B cell (primary cell): ENCODE results near the gene BHLHE40. TPM values are rescaled to one million over a fixed set of nuclear protein-coding genes. Genes with fewer than 3 reads are reported as not detected.

Experiments used
- ATAC-seq: fragments of 200-7000 bp; cut with Tn5 transposase; one replicate; pipeline ENCODE4 v1.10.0; 2021; ENCODE audit warnings: low read depth, mild to moderate bottlenecking, moderate number of reproducible peaks, moderate library complexity
- CTCF ChIA-PET: fragments of 350-600 bp; sonication (Branson Sonifier 250); formaldehyde crosslinking; loops from one replicate; lab custom pipeline; 2021; ENCODE audit warnings: antibody characterized with exemption, inconsistent platforms; lab: Charles Lee
- POLR2A ChIA-PET: fragments of 350-600 bp; sonication (Branson Sonifier 250); formaldehyde crosslinking; loops from one replicate; lab custom pipeline; 2021; ENCODE audit warnings: antibody characterized with exemption; lab: Charles Lee
- DNase-seq: peaks from one replicate; pipeline ENCODE4 v3.0.0; 2013
- H2AFZ ChIP-seq: 2 replicates; pipeline ENCODE4 v1.6.1; 2012; ENCODE audit warnings: mild to moderate bottlenecking, low read depth, low read length; ENCODE audit not compliant: insufficient read depth, poor library complexity, severe bottlenecking
- H3K27ac ChIP-seq, 2 donors: 1 replicate in 1 of 2; 2 replicates in 1 of 2; pipeline ENCODE4 v1.5.1; 2012 to 2013; ENCODE audit warnings: low read length in 2 of 2, mild to moderate bottlenecking in 2 of 2, moderate library complexity in 1 of 2
- H3K27me3 ChIP-seq, 4 experiments: fragments of 200-600 bp in 1 of 4; sonication (generic) in 1 of 4; replicated peaks in 1 of 4; 1 replicate in 2 of 4; 2 replicates in 2 of 4; pipeline versions ENCODE4 v1.6.1 to v1.7.0; 2013 to 2016; ENCODE audit warnings: low read length in 3 of 4, mild to moderate bottlenecking in 2 of 4, mixed read lengths in 1 of 4, moderate library complexity in 1 of 4; ENCODE audit not compliant: insufficient read depth in 4 of 4, control insufficient read depth in 3 of 4; ENCODE audit errors: control extremely low read depth in 1 of 4
- H3K36me3 ChIP-seq, 2 experiments: replicated peaks in 1 of 2; 1 replicate in 1 of 2; 2 replicates in 1 of 2; pipeline versions ENCODE4 v1.6.1 to v1.7.1; 2013; ENCODE audit warnings: low read length in 1 of 2; ENCODE audit not compliant: insufficient read depth in 2 of 2, control insufficient read depth in 1 of 2; ENCODE audit errors: control extremely low read depth in 1 of 2, extremely low read depth in 1 of 2
- H3K4me1 ChIP-seq, 2 donors: fragments of 200-600 bp in 1 of 2; sonication (generic) in 1 of 2; 1 replicate in 1 of 2; 2 replicates in 1 of 2; pipeline versions ENCODE4 v1.5.1 to v1.6.1; 2013 to 2017; ENCODE audit warnings: low read length in 2 of 2; ENCODE audit not compliant: control insufficient read depth in 2 of 2, insufficient read depth in 2 of 2
- H3K4me2 ChIP-seq: replicated peaks from 2 replicates; pipeline ENCODE3; 2012; ENCODE audit warnings: mild to moderate bottlenecking, low read depth, low read length; ENCODE audit not compliant: poor library complexity, severe bottlenecking
- H3K4me3 ChIP-seq, 5 experiments: fragments of 200-600 bp in 1 of 5; sonication (generic) in 1 of 5; 1 replicate in 3 of 5; 2 replicates in 2 of 5; pipeline versions ENCODE4 v1.5.1 to v1.7.0; 2011 to 2016; ENCODE audit warnings: low read length in 4 of 5, mild to moderate bottlenecking in 4 of 5, low read depth in 2 of 5, control low read depth in 1 of 5, moderate library complexity in 1 of 5; ENCODE audit not compliant: insufficient read depth in 1 of 5; ENCODE audit errors: control extremely low read depth in 1 of 5, extremely low read depth in 1 of 5
- H3K79me2 ChIP-seq: fragments of 200-600 bp; sonication (generic); one replicate; pipeline ENCODE4 v1.6.0; 2016; ENCODE audit warnings: low read length; ENCODE audit not compliant: control insufficient read depth, insufficient read depth
- H3K9ac ChIP-seq: fragments of 200-600 bp; sonication (generic); 2 replicates; pipeline ENCODE4 v1.6.1; 2017; ENCODE audit warnings: mild to moderate bottlenecking, low read length, moderate library complexity
- H3K9me3 ChIP-seq, 3 donors: one replicate each; pipeline versions ENCODE4 v1.6.1 to v1.7.1; 2013; ENCODE audit warnings: low read length in 2 of 3; ENCODE audit not compliant: control insufficient read depth in 2 of 3, insufficient read depth in 1 of 3; ENCODE audit errors: control extremely low read depth in 1 of 3
- H4K20me1 ChIP-seq: 2 replicates; pipeline ENCODE4 v1.6.0; 2012; ENCODE audit warnings: mild to moderate bottlenecking, low read length; ENCODE audit not compliant: insufficient read depth, control insufficient read depth, poor library complexity, severe bottlenecking
- H3K27ac Mint-ChIP-seq: one replicate; pipeline ENCODE4 v1.8.0; 2021; ENCODE audit warnings: mixed read lengths
- H3K27me3 Mint-ChIP-seq: one replicate; pipeline ENCODE4 v1.8.0; 2021; ENCODE audit warnings: mixed read lengths
- H3K4me1 Mint-ChIP-seq: one replicate; pipeline ENCODE4 v1.8.0; 2021; ENCODE audit warnings: mixed read lengths
- H3K4me3 Mint-ChIP-seq: one replicate; pipeline ENCODE4 v1.8.0; 2021; ENCODE audit warnings: mixed read lengths
- H3K9me3 Mint-ChIP-seq: one replicate; pipeline ENCODE4 v1.8.0; 2022; ENCODE audit warnings: mixed read lengths; ENCODE audit not compliant: insufficient read depth
- EZH2 ChIP-seq: IDR thresholded peaks from 2 replicates; pipeline ENCODE4 v1.6.1; 2012; ENCODE audit warnings: borderline replicate concordance, low read depth, mild to moderate bottlenecking, moderate library complexity, low read length; ENCODE audit not compliant: insufficient read depth, poor library complexity, severe bottlenecking
- WGBS: methylation state at CpG from one replicate; pipeline ENCODE4 v1.1.5; 2013; ENCODE audit warnings: missing lambda C conversion rate; ENCODE audit not compliant: insufficient coverage; 5-methylcytosine and 5-hydroxymethylcytosine counted together
- intact Hi-C: fragments of 100-400 bp; cut with micrococcal nuclease; formaldehyde crosslinking; loops from one replicate; pipeline ENCODE4 v1.10.0; 2022
- polyA plus RNA-seq: library from polyadenylated mRNA; depleted of rRNA; stranded (reverse); fragments of >200 nt; gene quantifications from 2 replicates; pipeline ENCODE4 v1.2.3, GENCODE V29; 2012
- total RNA-seq, 2 donors: library from RNA; stranded (reverse); fragments of 120-200 nt in 1 of 2; gene quantifications; 1 replicate in 1 of 2; 2 replicates in 1 of 2; pipeline versions ENCODE4 v1.2.3 to v1.2.4, GENCODE V29; 2013 to 2022
- TF ChIP-seq, protein P1 (sequence below): fragments of 200-600 bp; IDR thresholded peaks from one replicate; pipeline ENCODE4 v1.8.0; 2022; ENCODE audit warnings: antibody characterized with exemption, mild to moderate bottlenecking

Gene BHLHE40
- total and polyA plus RNA-seq, 2 donors (not counting 1 experiment from before 2014, with no cell fraction given): 26.2 to 53.8 TPM

DNA sequence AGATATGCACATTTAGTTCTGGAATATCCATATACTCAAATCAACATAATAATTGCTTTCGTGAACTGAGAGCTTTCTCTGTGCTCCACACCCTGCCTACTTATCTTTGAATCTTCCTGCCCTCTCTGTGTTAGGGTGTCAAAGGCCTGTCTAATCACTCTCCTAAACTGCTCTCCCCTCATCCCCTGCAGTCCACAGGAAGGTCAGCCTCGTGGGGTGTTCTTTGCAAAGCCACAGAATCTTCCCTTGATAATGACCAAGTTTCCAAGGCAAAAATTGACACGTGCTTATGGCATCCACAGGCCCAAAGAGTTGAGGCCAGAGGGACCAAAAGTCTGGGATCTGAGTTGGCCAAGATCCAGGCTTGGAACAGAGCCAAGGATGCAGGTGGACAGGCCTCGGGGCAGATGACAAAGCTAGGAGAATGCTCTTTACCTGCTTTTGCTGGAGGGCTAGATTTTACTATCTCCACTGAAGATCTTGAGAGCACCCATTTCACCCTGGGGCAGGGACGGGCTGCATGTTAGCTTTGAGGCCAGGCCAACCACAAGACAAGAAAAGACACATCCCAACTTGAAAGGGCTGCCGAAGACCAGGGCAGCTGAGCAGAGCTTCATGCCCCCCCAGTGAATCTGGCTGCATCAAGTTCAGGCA is 20.4 kb downstream of the BHLHE40 start:
- H4K20me1 ChIP-seq: no peaks in the 10 kb centered on the region
- no peaks in the 10 kb centered on the region for H3K27me3 ChIP-seq
- H3K27ac Mint-ChIP-seq: no peak overlapping the region
- H3K9me3 ChIP-seq: peaks cover 0 to 3% (median 0%) of the 10 kb centered on the region in 3 donors
- intact Hi-C loops: no loop called here
- no peaks in the 10 kb centered on the region for H3K27me3 Mint-ChIP-seq
- no peaks in the 10 kb centered on the region for H3K4me1 ChIP-seq
- 66% methylated on average over 4 of the region's 6 CpGs for WGBS
- no peak overlapping the region for H3K27ac ChIP-seq
- no peaks in the 10 kb centered on the region for H3K79me2 ChIP-seq
- POLR2A ChIA-PET: no interaction called here
- H3K4me3 Mint-ChIP-seq: no peak overlapping the region
- no peak overlapping the region for H2AFZ ChIP-seq
- H3K9ac ChIP-seq: no peak overlapping the region
- H3K4me1 Mint-ChIP-seq: peaks cover 12% of the 10 kb centered on the region
- H3K36me3 ChIP-seq: no peaks in the 10 kb centered on the region
- TF ChIP-seq, protein P1, sequence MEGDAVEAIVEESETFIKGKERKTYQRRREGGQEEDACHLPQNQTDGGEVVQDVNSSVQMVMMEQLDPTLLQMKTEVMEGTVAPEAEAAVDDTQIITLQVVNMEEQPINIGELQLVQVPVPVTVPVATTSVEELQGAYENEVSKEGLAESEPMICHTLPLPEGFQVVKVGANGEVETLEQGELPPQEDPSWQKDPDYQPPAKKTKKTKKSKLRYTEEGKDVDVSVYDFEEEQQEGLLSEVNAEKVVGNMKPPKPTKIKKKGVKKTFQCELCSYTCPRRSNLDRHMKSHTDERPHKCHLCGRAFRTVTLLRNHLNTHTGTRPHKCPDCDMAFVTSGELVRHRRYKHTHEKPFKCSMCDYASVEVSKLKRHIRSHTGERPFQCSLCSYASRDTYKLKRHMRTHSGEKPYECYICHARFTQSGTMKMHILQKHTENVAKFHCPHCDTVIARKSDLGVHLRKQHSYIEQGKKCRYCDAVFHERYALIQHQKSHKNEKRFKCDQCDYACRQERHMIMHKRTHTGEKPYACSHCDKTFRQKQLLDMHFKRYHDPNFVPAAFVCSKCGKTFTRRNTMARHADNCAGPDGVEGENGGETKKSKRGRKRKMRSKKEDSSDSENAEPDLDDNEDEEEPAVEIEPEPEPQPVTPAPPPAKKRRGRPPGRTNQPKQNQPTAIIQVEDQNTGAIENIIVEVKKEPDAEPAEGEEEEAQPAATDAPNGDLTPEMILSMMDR: no peak
- TF ChIP-seq EZH2: no peak
- CTCF ChIA-PET: interaction anchor here (0.8 to 1.6 kb wide), 4 partner anchors 9 to 288 kb away, joined by 3 to 7 read pairs (median 4); partner anchors contain the start of gene BHLHE40
- no peaks in the 10 kb centered on the region for H3K9me3 Mint-ChIP-seq
- no peak overlapping the region for H3K4me3 ChIP-seq
- ATAC-seq (no peak), DNase-seq (no peak)
- no peak overlapping the region for H3K4me2 ChIP-seq

DNA sequence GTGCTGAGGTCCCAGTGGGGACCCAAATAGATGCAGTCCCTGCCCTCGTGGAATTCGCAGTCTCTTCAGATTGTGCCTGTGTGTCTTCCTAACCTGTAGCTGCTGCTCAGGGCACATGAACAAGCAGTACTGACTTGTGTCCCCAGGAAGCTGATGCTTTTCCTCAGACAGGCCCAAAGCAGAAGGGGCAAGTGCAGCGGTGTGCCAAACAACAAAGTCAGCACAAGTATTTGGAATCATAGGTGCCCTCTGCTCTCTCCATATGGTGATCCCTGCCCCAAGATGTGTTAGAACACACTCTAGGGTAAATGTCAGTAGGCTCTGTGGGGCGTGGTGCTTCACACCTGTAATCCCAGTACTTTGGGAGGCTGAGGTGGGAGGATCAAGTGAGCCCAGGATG is 21.9 kb downstream of the BHLHE40 start:
- Histone ChIP-seq H3K4me3 (no peak overlapping the region), H3K4me2 (no peak overlapping the region), H3K27me3 (no peaks in the 10 kb centered on the region), H3K27ac (no peak overlapping the region), H3K79me2 (no peaks in the 10 kb centered on the region), H3K36me3 (no peaks in the 10 kb centered on the region), H2AFZ (no peak overlapping the region), H3K9me3 (no peaks in the 10 kb centered on the region), H3K9ac (no peak overlapping the region), H3K4me1 (peaks cover 2 to 3% of the 10 kb centered on the region in 2 donors), H4K20me1 (no peaks in the 10 kb centered on the region)
- Mint-ChIP-seq H3K4me1 (peaks cover 13% of the 10 kb centered on the region), H3K4me3 (no peak overlapping the region), H3K27ac (no peak overlapping the region), H3K27me3 (no peaks in the 10 kb centered on the region), H3K9me3 (no peaks in the 10 kb centered on the region)
- POLR2A ChIA-PET: no interaction called here
- no peak for TF ChIP-seq EZH2
- TF ChIP-seq, protein P1: no peak
- ATAC-seq (no peak), DNase-seq (no peak)
- CTCF ChIA-PET: interaction anchor here (1.2 to 2.6 kb wide), 2 partner anchors 10 to 290 kb away, joined by 3 to 8 read pairs; no protein-coding TSS in a partner anchor
- WGBS: 97% methylated on average over 4 of the region's 4 CpGs
- intact Hi-C loops: no loop called here
